LNCaP clone FGC (cell line): ENCODE measurements around the gene MAN1C1.

Source experiments
- DNase-seq: peaks from one replicate; pipeline ENCODE4 v3.0.0-alpha.2; 2011; ENCODE audit warnings: low read depth
- H3K4me3 ChIP-seq: 2 replicates; pipeline ENCODE4 v1.5.1; 2011; ENCODE audit warnings: mild to moderate bottlenecking, low read depth, low read length, control low read depth
- TF ChIP-seq, protein P1 (sequence below): IDR thresholded peaks from 2 replicates; pipeline ENCODE4 v1.5.1; 2012; ENCODE audit warnings: mild to moderate bottlenecking; ENCODE audit not compliant: control insufficient read depth, insufficient read depth; ENCODE audit errors: extremely low read depth

MAN1C1 gene

DNA sequence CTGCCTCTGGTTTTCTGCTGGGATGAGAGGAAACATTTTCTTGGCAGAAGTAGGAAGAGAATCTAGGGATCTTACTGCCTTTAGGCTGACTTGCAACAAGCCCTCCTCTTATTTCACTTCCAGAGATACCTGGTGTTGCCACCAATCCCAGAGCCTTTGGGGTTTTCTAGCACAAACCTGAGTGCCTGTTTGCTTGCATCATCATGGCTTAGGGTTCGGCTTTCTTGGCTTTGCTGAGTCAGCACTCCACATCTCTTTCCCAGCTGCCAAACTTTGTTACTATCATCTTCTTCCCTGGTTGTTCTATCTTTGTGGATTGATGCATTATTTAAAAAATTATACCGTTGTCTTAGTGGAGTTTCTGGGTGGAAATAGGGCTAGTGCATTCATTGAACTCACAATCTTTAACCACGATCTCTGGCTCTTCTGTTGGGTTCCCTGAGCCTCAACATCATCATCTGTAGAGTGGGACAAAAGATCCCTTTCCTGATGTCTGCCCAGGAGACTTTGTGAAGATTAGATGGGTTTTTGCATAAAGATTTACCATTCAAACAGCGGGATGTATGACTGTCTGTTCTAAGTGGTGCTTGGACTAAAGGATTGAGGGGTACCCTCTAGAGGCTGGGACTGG lies 106.8 kb downstream of the MAN1C1 start:
- H3K4me3 ChIP-seq, result no peak overlapping the region
- TF ChIP-seq, protein P1, sequence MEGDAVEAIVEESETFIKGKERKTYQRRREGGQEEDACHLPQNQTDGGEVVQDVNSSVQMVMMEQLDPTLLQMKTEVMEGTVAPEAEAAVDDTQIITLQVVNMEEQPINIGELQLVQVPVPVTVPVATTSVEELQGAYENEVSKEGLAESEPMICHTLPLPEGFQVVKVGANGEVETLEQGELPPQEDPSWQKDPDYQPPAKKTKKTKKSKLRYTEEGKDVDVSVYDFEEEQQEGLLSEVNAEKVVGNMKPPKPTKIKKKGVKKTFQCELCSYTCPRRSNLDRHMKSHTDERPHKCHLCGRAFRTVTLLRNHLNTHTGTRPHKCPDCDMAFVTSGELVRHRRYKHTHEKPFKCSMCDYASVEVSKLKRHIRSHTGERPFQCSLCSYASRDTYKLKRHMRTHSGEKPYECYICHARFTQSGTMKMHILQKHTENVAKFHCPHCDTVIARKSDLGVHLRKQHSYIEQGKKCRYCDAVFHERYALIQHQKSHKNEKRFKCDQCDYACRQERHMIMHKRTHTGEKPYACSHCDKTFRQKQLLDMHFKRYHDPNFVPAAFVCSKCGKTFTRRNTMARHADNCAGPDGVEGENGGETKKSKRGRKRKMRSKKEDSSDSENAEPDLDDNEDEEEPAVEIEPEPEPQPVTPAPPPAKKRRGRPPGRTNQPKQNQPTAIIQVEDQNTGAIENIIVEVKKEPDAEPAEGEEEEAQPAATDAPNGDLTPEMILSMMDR, result no peak
- no peak for DNase-seq

DNA sequence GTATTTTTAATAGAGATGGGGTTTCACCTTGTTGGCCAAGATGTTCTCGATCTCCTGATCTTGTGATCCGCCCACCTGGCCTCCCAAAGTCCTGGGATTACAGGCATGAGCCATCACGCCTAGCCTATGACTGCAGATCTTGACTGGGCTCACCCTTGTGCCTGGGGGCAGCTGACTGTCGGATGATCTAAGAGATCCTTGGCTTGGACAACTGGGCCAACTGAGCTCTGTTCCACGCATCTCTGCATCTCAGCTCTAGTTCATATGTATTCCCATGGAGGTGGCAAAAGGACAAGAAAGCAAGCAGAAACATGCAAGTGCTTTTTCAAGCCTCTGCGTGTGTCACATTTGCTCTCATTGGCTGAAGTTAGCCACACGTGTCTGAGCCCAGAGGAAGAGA lies 107.6 kb downstream of the MAN1C1 start:
- TF ChIP-seq, protein P1, result no peak
- H3K4me3 ChIP-seq, result no peak overlapping the region
- DNase-seq, result no peak

DNA sequence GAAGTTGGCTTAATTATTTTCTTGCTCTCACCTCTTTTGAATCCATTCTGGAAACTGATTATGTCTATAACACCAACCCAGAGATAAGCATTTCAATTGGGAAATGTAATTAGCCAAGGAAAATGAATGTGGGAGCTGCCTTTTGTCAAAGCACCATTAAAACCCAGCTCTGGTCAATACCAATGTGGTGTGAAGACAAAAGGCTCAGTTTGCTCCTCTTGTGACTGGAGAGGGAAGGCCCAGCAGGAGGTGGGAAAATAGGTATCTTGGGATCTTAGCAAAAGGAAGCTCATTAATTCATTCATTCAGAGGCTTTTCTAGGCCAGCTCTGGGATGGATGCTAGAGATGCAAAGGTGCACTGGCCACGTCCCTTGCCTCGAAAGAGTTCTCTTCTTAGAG lies 108.4 kb downstream of the MAN1C1 start:
- H3K4me3 ChIP-seq, result no peak overlapping the region
- DNase-seq, result no peak
- TF ChIP-seq, protein P1, result no peak

DNA sequence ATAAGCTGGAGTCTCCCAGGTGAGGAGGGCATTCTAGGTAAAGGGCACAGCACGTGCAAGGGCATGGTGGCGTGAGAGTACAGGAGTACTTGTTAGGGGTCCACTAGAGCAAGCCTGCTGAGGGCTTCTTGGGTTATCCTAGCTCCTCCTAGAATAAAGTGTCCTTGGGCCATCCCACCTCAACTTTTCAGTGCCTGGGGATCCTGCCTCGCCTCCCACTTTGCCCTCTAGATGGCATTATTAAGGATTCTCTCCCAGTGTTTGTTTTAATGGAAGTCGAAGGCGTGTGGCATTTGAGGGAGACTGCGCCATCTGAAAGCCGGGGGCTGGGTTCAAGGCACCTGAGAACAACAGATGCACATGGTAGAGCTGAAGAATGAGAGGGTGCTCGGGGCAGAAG lies 108.9 kb downstream of the MAN1C1 start:
- no peak overlapping the region for H3K4me3 ChIP-seq
- TF ChIP-seq, protein P1, result no peak
- DNase-seq, result no peak

DNA sequence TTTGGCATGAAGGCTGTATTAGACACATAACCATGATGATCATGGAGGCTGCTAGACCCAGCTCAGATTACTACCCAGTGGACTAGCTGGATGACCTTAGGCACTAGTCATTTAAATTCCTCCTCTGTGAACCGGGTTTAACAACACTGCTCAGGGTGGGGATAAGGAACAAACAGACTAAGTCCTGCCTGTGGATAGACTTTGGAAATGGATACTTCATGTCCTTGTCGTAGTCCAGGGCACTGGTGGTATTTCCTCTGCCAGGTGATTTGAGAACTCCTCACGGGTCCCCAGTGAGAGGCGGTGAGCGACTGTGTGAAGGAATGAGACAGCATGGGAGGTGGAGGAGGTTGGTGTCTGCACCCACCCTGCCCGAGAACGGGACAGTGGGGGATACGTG lies 110.5 kb downstream of the MAN1C1 start:
- TF ChIP-seq, protein P1, result no peak
- DNase-seq, result no peak

DNA sequence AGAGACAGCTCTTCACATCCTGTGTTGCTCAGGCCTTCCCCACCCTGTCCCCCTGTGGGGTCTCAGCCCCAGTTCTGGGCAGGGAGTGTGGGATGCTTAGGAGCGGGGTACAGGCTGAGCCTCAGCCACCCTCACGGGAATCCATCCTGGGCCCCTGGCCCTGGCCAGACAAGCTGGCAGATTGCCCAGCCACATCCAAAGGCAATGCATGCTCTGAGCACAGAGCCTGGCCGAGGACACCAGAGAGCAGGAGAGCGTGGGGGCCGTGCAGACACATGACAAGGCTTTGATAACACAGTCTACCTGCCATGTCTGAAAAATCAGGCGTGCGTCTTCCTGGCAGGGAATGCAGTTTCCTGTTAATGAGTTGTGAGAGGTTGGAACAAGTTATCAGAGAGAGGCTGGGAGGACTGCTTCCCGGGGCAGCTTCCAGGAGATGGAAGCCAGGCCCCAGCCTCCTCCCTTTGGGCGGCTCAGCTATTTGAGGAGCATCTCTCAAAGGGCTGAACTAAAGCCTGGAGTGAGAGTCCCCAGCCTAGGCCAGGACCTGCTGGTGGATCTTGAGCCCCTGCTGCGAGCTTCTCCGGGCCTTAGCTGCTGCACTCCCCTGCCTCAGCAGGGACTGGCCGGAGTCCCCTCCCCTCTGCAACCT lies 111.2 kb downstream of the MAN1C1 start:
- no peak overlapping the region for H3K4me3 ChIP-seq
- no peak for DNase-seq
- TF ChIP-seq, protein P1, result no peak

More for the DNA sequence above, 110.5 kb downstream of the MAN1C1 start:
- no peak overlapping the region for H3K4me3 ChIP-seq
